T-helper 17 cell (primary cell): ENCODE results near the gene ZNF883. TPM values are rescaled to one million over a fixed set of nuclear protein-coding genes. Genes with fewer than 3 reads are reported as not detected.
A peak's percentile ranks its signal among the peaks of the same experiment; 100 is the strongest.
"Not testable (repeated sequence)": the region's sequence is repeated elsewhere in the genome, so short reads cannot be mapped to it uniquely, and the experiment has no call there.

Experiments
- ATAC-seq: fragments of 150-1000 bp; cut with Tn5 transposase; 2 replicates; pipeline ENCODE4 v1.10.0; 2021; ENCODE audit warnings: mild to moderate bottlenecking, moderate library complexity
- DNase-seq, 3 donors: peaks; one replicate each; pipeline versions ENCODE4 v3.0.0 to v3.0.0-alpha.2; 2020 to 2021
- H3K9me3 ChIP-seq: one replicate; pipeline ENCODE4 v1.7.0; 2013; ENCODE audit warnings: low read length, mild to moderate bottlenecking; ENCODE audit not compliant: control insufficient read depth, poor library complexity, severe bottlenecking
- H3K27ac Mint-ChIP-seq: one replicate; pipeline ENCODE4 v1.8.0; 2022; ENCODE audit warnings: mild to moderate bottlenecking, moderate library complexity, mixed read lengths
- H3K27me3 Mint-ChIP-seq: one replicate; pipeline ENCODE4 v1.8.0; 2022; ENCODE audit warnings: mixed read lengths
- H3K36me3 Mint-ChIP-seq: one replicate; pipeline ENCODE4 v1.8.0; 2022; ENCODE audit warnings: low read depth, mixed read lengths
- H3K4me1 Mint-ChIP-seq: one replicate; pipeline ENCODE4 v1.8.0; 2022; ENCODE audit warnings: mild to moderate bottlenecking, mixed read lengths
- H3K4me3 Mint-ChIP-seq: one replicate; pipeline ENCODE4 v1.8.0; 2022; ENCODE audit warnings: mild to moderate bottlenecking, moderate library complexity, mixed read lengths
- total RNA-seq, 4 donors: library from RNA in 2 of 4; stranded (reverse) in 2 of 4; gene quantifications; one replicate each; pipeline ENCODE4 v1.2.3 and lab custom pipeline; 2022 to 2026

Gene ZNF883
- total RNA-seq (1 to 10 TPM in 1 of 2 donors, not detected in 1; 1.3 TPM), total RNA-seq (lab: John Stamatoyannopoulos, UW) (0.35 to 0.90 reads per million in 2 donors)

- Mint-ChIP-seq H3K27ac (no peak within 1 kb of the TSS), H3K36me3 (no peaks in the 10 kb centered on the region), H3K4me1 (no peaks in the 10 kb centered on the region), H3K4me3 (peak within 1 kb of the TSS; percentile 76), H3K27me3 (no peaks in the 10 kb centered on the region)
- DNase-seq (peak in 1 of 3 donors; percentile 6), ATAC-seq (peak; percentile 75)
- H3K9me3 ChIP-seq = no peaks in the 10 kb centered on the region
These were observed at the start of gene ZNF883 for GRCh38 chr9:113011911-113012381. Gene ZNF883, minus strand, starts transcription at chr9:113012192.

GRCh38 chr9:113061072-113061850 lies 49.3 kb upstream of the ZNF883 start:
- not testable (repeated sequence) for H3K27ac Mint-ChIP-seq, ATAC-seq, H3K9me3 ChIP-seq, H3K27me3 Mint-ChIP-seq, H3K36me3 Mint-ChIP-seq, H3K4me3 Mint-ChIP-seq, H3K4me1 Mint-ChIP-seq
- DNase-seq = peak in 1 of 3 donors; percentile 9

GRCh38 chr9:113059581-113060284 lies 47.7 kb upstream of the ZNF883 start:
- H3K36me3 Mint-ChIP-seq, ATAC-seq, H3K9me3 ChIP-seq, H3K4me1 Mint-ChIP-seq, H3K27ac Mint-ChIP-seq, H3K4me3 Mint-ChIP-seq, DNase-seq, H3K27me3 Mint-ChIP-seq: not testable (repeated sequence)

GRCh38 chr9:113057193-113057592 lies 45.2 kb upstream of the ZNF883 start:
- peaks cover 14% of the 10 kb centered on the region for H3K9me3 ChIP-seq
- no peak for ATAC-seq

GRCh38 chr9:113056191-113057106 lies 44.5 kb upstream of the ZNF883 start, which contains the start of gene ZFP37:
Gene ZFP37, minus strand, starts transcription at chr9:113056724. Its CDS starts 36 bp downstream, at chr9:113056688.
- peaks cover 16% of the 10 kb centered on the region for H3K9me3 ChIP-seq
- DNase-seq = peak; percentile 54 to 68 (median 59)
- H3K27ac Mint-ChIP-seq = no peak within 1 kb of the TSS
- H3K4me1 Mint-ChIP-seq = no peaks in the 10 kb centered on the region
- peak; percentile 97 for ATAC-seq
- no peaks in the 10 kb centered on the region for H3K36me3 Mint-ChIP-seq
- no peak within 1 kb of the TSS for H3K4me3 Mint-ChIP-seq
- H3K27me3 Mint-ChIP-seq = no peaks in the 10 kb centered on the region

More at GRCh38 chr9:113057193-113057592, 45.2 kb upstream of the ZNF883 start:
- DNase-seq = no peak
- H3K27ac Mint-ChIP-seq = no peak overlapping the region
- H3K4me1 Mint-ChIP-seq = no peaks in the 10 kb centered on the region
- no peak overlapping the region for H3K4me3 Mint-ChIP-seq
- H3K27me3 Mint-ChIP-seq = no peaks in the 10 kb centered on the region
- no peaks in the 10 kb centered on the region for H3K36me3 Mint-ChIP-seq

- H3K4me3 Mint-ChIP-seq = no peak overlapping the region
- H3K27ac Mint-ChIP-seq = no peak overlapping the region
- peaks cover 43% of the 10 kb centered on the region for H3K9me3 ChIP-seq
- H3K27me3 Mint-ChIP-seq = no peaks in the 10 kb centered on the region
- ATAC-seq (no peak), DNase-seq (no peak)
- peaks cover 9% of the 10 kb centered on the region for H3K36me3 Mint-ChIP-seq
- H3K4me1 Mint-ChIP-seq = no peaks in the 10 kb centered on the region
These were observed 31.1 kb upstream of the ZNF883 start for GRCh38 chr9:113042884-113043657.

GRCh38 chr9:113026200-113026599 lies 14.2 kb upstream of the ZNF883 start:
- Mint-ChIP-seq H3K4me1 (no peaks in the 10 kb centered on the region), H3K27me3 (no peaks in the 10 kb centered on the region), H3K27ac (no peak overlapping the region), H3K4me3 (no peak overlapping the region), H3K36me3 (no peaks in the 10 kb centered on the region)
- H3K9me3 ChIP-seq = peaks cover 10% of the 10 kb centered on the region
- DNase-seq (no peak), ATAC-seq (no peak)

- DNase-seq (no peak), ATAC-seq (no peak)
- no peak overlapping the region for H3K4me3 Mint-ChIP-seq
- no peaks in the 10 kb centered on the region for H3K4me1 Mint-ChIP-seq
- no peak overlapping the region for H3K27ac Mint-ChIP-seq
- no peaks in the 10 kb centered on the region for H3K36me3 Mint-ChIP-seq
- H3K27me3 Mint-ChIP-seq = no peaks in the 10 kb centered on the region
- peaks cover 4% of the 10 kb centered on the region for H3K9me3 ChIP-seq
These were observed 6.3 kb upstream of the ZNF883 start for GRCh38 chr9:113018247-113018646.

- Mint-ChIP-seq H3K27ac (no peak overlapping the region), H3K4me1 (no peaks in the 10 kb centered on the region), H3K4me3 (no peak overlapping the region), H3K27me3 (no peaks in the 10 kb centered on the region), H3K36me3 (no peaks in the 10 kb centered on the region)
- DNase-seq = no peak
- no peaks in the 10 kb centered on the region for H3K9me3 ChIP-seq
- no peak for ATAC-seq
These were observed 500 bp upstream of the ZNF883 start for GRCh38 chr9:113012492-113012891.

GRCh38 chr9:113005777-113006176 lies 6.2 kb downstream of the ZNF883 start:
- H3K9me3 ChIP-seq = peaks cover 7% of the 10 kb centered on the region
- Mint-ChIP-seq H3K27me3 (no peaks in the 10 kb centered on the region), H3K27ac (no peak overlapping the region), H3K4me1 (no peaks in the 10 kb centered on the region), H3K36me3 (no peaks in the 10 kb centered on the region), H3K4me3 (no peak overlapping the region)
- ATAC-seq (no peak), DNase-seq (no peak)

GRCh38 chr9:112997236-112997941 lies 14.6 kb downstream of the ZNF883 start:
- H3K27ac Mint-ChIP-seq = no peak overlapping the region
- H3K4me3 Mint-ChIP-seq = no peak overlapping the region
- H3K36me3 Mint-ChIP-seq = no peaks in the 10 kb centered on the region
- ATAC-seq (no peak), DNase-seq (no peak)
- no peaks in the 10 kb centered on the region for H3K4me1 Mint-ChIP-seq
- no peaks in the 10 kb centered on the region for H3K27me3 Mint-ChIP-seq
- peaks cover 15% of the 10 kb centered on the region for H3K9me3 ChIP-seq

GRCh38 chr9:112971415-112971814 lies 40.6 kb downstream of the ZNF883 start:
- no peak for ATAC-seq
- Mint-ChIP-seq H3K36me3 (no peaks in the 10 kb centered on the region), H3K4me1 (no peaks in the 10 kb centered on the region), H3K4me3 (no peak overlapping the region), H3K27me3 (peaks cover 20% of the 10 kb centered on the region), H3K27ac (no peak overlapping the region)
- no peaks in the 10 kb centered on the region for H3K9me3 ChIP-seq
- no peak for DNase-seq
